ENCODE measurements around the gene PCBD1. TPM values are rescaled to one million over a fixed set of nuclear protein-coding genes. Genes with fewer than 3 reads are reported as not detected.

Gene PCBD1
- total and polyA plus RNA-seq, 2 donors (not counting 1 experiment from before 2014, with no cell fraction given), result 6.7 to 14.1 TPM

DNA sequence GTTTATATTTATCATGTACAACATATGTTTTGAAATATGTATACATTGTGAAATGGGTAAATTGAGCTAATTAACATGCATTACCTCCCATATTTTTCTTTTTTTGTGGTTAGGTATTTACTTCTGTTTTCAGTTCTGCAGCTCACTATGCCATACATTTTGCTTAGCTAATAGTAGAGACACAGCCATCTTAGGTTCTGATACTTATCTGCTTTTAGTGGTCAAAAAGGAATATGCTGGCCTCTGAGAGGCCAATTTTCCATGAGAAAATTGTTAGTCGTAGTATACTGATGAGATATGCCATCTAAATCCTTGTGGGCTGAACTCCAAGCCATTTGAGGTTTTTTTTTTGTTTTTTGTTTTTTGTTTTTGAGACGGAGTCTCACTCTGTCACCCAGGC, 41.6 kb downstream of the PCBD1 start:
- 100% methylated on average over 2 of the region's 2 CpGs for WGBS (ENCODE audit: insufficient coverage)
- CTCF ChIA-PET, result interaction anchor here (0.9 to 1.0 kb wide), 2 partner anchors 15 to 386 kb away, joined by 3 to 4 read pairs; no protein-coding TSS in a partner anchor
- intact Hi-C loops (cut with micrococcal nuclease), result no loop called here

DNA sequence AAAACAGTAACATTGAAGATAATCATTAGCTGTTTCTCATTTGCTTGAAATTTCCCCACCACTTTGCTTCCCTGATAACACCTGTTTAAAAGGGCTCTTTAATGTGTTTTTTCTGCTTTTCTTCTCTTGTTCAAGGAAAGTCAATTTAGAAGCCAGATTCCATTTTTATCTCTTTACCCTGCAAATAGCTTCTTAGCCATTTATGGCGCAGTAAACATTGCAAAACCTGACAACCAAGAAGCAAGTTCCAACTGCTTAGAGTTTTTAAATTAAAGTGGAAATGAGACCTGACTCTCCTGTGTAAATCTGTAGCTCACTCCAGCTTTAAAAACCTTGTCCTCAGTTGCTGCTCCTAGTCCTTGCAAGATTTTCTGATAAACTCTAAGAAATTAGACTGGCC, 42.5 kb downstream of the PCBD1 start:
- no peaks in the 10 kb centered on the region for H3K9me3 ChIP-seq (ENCODE audit: control extremely low read depth in 1 of 3, control insufficient read depth in 2 of 3, insufficient read depth in 1 of 3, low read length in 2 of 3)
- no peaks in the 10 kb centered on the region for H3K4me1 ChIP-seq (ENCODE audit: control insufficient read depth in 2 of 2, insufficient read depth in 2 of 2, low read length in 2 of 2)
- CTCF ChIA-PET, result interaction anchor here (1.0 kb wide), 1 partner anchor 16 kb away, joined by 3 read pairs; no protein-coding TSS in a partner anchor
- peaks cover 2 to 25% of the 10 kb centered on the region in 2 experiments for H3K36me3 ChIP-seq (replicated peaks in 1 of 2; ENCODE audit: control extremely low read depth in 1 of 2, control insufficient read depth in 1 of 2, extremely low read depth in 1 of 2, insufficient read depth in 2 of 2, low read length in 1 of 2)
- no peak for DNase-seq
- no peak overlapping the region for H3K27ac Mint-ChIP-seq
- H3K4me3 Mint-ChIP-seq, result no peak overlapping the region
- no peaks in the 10 kb centered on the region for H4K20me1 ChIP-seq (ENCODE audit: control insufficient read depth, insufficient read depth, low read length, poor library complexity, severe bottlenecking)
- H3K9me3 Mint-ChIP-seq (ENCODE audit: insufficient read depth), result no peaks in the 10 kb centered on the region
- H2AFZ ChIP-seq (ENCODE audit: insufficient read depth, low read depth, low read length, poor library complexity, severe bottlenecking), result no peak overlapping the region
- no peaks in the 10 kb centered on the region for H3K27me3 ChIP-seq (replicated peaks in 1 of 4; ENCODE audit: control extremely low read depth in 1 of 4, control insufficient read depth in 3 of 4, insufficient read depth in 4 of 4, low read length in 3 of 4)
- no peak overlapping the region for H3K9ac ChIP-seq (ENCODE audit: low read length)
- no peak overlapping the region for H3K27ac ChIP-seq (ENCODE audit: low read length in 2 of 2)
- WGBS (ENCODE audit: insufficient coverage), result no CpG with 5 or more reads among the region's 1 CpG
- POLR2A ChIA-PET, result no interaction called here
- intact Hi-C loops (cut with micrococcal nuclease), result no loop called here
- ATAC-seq (ENCODE audit: low read depth), result no peak
- peaks cover 1% of the 10 kb centered on the region for H3K4me1 Mint-ChIP-seq
- TF ChIP-seq, protein P1, sequence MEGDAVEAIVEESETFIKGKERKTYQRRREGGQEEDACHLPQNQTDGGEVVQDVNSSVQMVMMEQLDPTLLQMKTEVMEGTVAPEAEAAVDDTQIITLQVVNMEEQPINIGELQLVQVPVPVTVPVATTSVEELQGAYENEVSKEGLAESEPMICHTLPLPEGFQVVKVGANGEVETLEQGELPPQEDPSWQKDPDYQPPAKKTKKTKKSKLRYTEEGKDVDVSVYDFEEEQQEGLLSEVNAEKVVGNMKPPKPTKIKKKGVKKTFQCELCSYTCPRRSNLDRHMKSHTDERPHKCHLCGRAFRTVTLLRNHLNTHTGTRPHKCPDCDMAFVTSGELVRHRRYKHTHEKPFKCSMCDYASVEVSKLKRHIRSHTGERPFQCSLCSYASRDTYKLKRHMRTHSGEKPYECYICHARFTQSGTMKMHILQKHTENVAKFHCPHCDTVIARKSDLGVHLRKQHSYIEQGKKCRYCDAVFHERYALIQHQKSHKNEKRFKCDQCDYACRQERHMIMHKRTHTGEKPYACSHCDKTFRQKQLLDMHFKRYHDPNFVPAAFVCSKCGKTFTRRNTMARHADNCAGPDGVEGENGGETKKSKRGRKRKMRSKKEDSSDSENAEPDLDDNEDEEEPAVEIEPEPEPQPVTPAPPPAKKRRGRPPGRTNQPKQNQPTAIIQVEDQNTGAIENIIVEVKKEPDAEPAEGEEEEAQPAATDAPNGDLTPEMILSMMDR (IDR thresholded peaks at IDR 0.05), result no peak
- no peak for TF ChIP-seq EZH2 (IDR thresholded peaks at IDR 0.05; ENCODE audit: borderline replicate concordance, insufficient read depth, low read depth, low read length, poor library complexity, severe bottlenecking)
- no peak overlapping the region for H3K4me3 ChIP-seq (ENCODE audit: control extremely low read depth in 1 of 5, extremely low read depth in 1 of 5, insufficient read depth in 1 of 5, low read depth in 2 of 5, low read length in 4 of 5)
- no peak overlapping the region for H3K4me2 ChIP-seq (replicated peaks; ENCODE audit: low read depth, low read length, poor library complexity, severe bottlenecking)
- no peaks in the 10 kb centered on the region for H3K79me2 ChIP-seq (ENCODE audit: control insufficient read depth, insufficient read depth, low read length)
- H3K27me3 Mint-ChIP-seq, result no peaks in the 10 kb centered on the region

More for the DNA sequence above, 41.6 kb downstream of the PCBD1 start:
- Histone ChIP-seq H3K27me3 (replicated peaks in 1 of 4; ENCODE audit: control extremely low read depth in 1 of 4, control insufficient read depth in 3 of 4, insufficient read depth in 4 of 4, low read length in 3 of 4) (no peaks in the 10 kb centered on the region), H3K4me3 (ENCODE audit: control extremely low read depth in 1 of 5, extremely low read depth in 1 of 5, insufficient read depth in 1 of 5, low read depth in 2 of 5, low read length in 4 of 5) (no peak overlapping the region), H4K20me1 (ENCODE audit: control insufficient read depth, insufficient read depth, low read length, poor library complexity, severe bottlenecking) (no peaks in the 10 kb centered on the region), H2AFZ (ENCODE audit: insufficient read depth, low read depth, low read length, poor library complexity, severe bottlenecking) (no peak overlapping the region), H3K9ac (ENCODE audit: low read length) (no peak overlapping the region), H3K4me1 (ENCODE audit: control insufficient read depth in 2 of 2, insufficient read depth in 2 of 2, low read length in 2 of 2) (no peaks in the 10 kb centered on the region), H3K79me2 (ENCODE audit: control insufficient read depth, insufficient read depth, low read length) (no peaks in the 10 kb centered on the region), H3K36me3 (replicated peaks in 1 of 2; ENCODE audit: control extremely low read depth in 1 of 2, control insufficient read depth in 1 of 2, extremely low read depth in 1 of 2, insufficient read depth in 2 of 2, low read length in 1 of 2) (peaks cover 7 to 29% of the 10 kb centered on the region in 2 experiments), H3K4me2 (replicated peaks; ENCODE audit: low read depth, low read length, poor library complexity, severe bottlenecking) (no peak overlapping the region), H3K27ac (ENCODE audit: low read length in 2 of 2) (no peak overlapping the region), H3K9me3 (ENCODE audit: control extremely low read depth in 1 of 3, control insufficient read depth in 2 of 3, insufficient read depth in 1 of 3, low read length in 2 of 3) (no peaks in the 10 kb centered on the region)
- H3K4me1 Mint-ChIP-seq, result no peaks in the 10 kb centered on the region
- no peaks in the 10 kb centered on the region for H3K27me3 Mint-ChIP-seq
- ATAC-seq (ENCODE audit: low read depth) (no peak), DNase-seq (no peak)
- H3K4me3 Mint-ChIP-seq, result no peak overlapping the region
- POLR2A ChIA-PET, result interaction anchor here (0.7 kb wide), 1 partner anchor 28 kb away, joined by 3 read pairs; no protein-coding TSS in a partner anchor
- TF ChIP-seq EZH2 (IDR thresholded peaks at IDR 0.05; ENCODE audit: borderline replicate concordance, insufficient read depth, low read depth, low read length, poor library complexity, severe bottlenecking), result no peak
- TF ChIP-seq, protein P1 (IDR thresholded peaks at IDR 0.05), result no peak
- no peaks in the 10 kb centered on the region for H3K9me3 Mint-ChIP-seq (ENCODE audit: insufficient read depth)
- H3K27ac Mint-ChIP-seq, result no peak overlapping the region
